HEK293T (cell line): ENCODE data around the gene RSAD2.
"Not testable (repeated sequence)": the region's sequence is repeated elsewhere in the genome, so short reads cannot be mapped to it uniquely, and the experiment has no call there.

ENCODE experiments used
- CTCF ChIA-PET: fragments of 350-600 bp; formaldehyde crosslinking; extraction: SDS; loops from one replicate; lab custom pipeline; 2021; ENCODE audit warnings: antibody characterized with exemption, inconsistent platforms; lab: Yijun Ruan, JAX
- POLR2A ChIA-PET: fragments of 350-600 bp; formaldehyde crosslinking; extraction: SDS; loops from one replicate; lab custom pipeline; 2020; ENCODE audit warnings: antibody characterized with exemption, inconsistent platforms; lab: Yijun Ruan, JAX
- DNase-seq: peaks from one replicate; pipeline ENCODE4 v3.0.0; 2012; ENCODE audit warnings: mixed read lengths; ENCODE audit errors: extremely low spot score
- ARNT ChIP-seq: fragments of 450-650 bp; IDR thresholded peaks from 2 replicates; pipeline ENCODE4 v1.6.1; 2017; ENCODE audit warnings: mild to moderate bottlenecking
- BHLHE40 ChIP-seq: fragments of 450-650 bp; IDR thresholded peaks from 2 replicates; pipeline ENCODE4 v1.6.1; 2016; ENCODE audit warnings: mild to moderate bottlenecking, moderate library complexity, borderline replicate concordance
- CTBP1 ChIP-seq: fragments of 450-650 bp; IDR thresholded peaks from 2 replicates; pipeline ENCODE4 v1.6.1; 2016; ENCODE audit warnings: borderline replicate concordance
- ELF4 ChIP-seq: fragments of 450-650 bp; IDR thresholded peaks from 2 replicates; pipeline ENCODE4 v1.6.1; 2017; ENCODE audit warnings: antibody characterized with exemption
- FOXA1 ChIP-seq: fragments of 450-650 bp; IDR thresholded peaks from 2 replicates; pipeline ENCODE4 v1.6.1; 2016; ENCODE audit warnings: mild to moderate bottlenecking
- FOXK2 ChIP-seq: fragments of 450-650 bp; IDR thresholded peaks from 2 replicates; pipeline ENCODE4 v1.6.1; 2016; ENCODE audit warnings: mild to moderate bottlenecking
- FOXM1 ChIP-seq: fragments of 450-650 bp; IDR thresholded peaks from 2 replicates; pipeline ENCODE4 v1.6.1; 2017; ENCODE audit warnings: mild to moderate bottlenecking, borderline replicate concordance
- HDGF ChIP-seq: fragments of 450-650 bp; IDR thresholded peaks from 2 replicates; pipeline ENCODE4 v1.6.1; 2017; ENCODE audit warnings: antibody characterized with exemption, borderline replicate concordance
- L3MBTL2 ChIP-seq: fragments of 450-650 bp; conservative IDR thresholded peaks from 2 replicates; pipeline ENCODE4 v1.6.1; 2016; ENCODE audit warnings: mild to moderate bottlenecking
- LEF1 ChIP-seq: fragments of 450-650 bp; IDR thresholded peaks from 2 replicates; pipeline ENCODE4 v1.6.1; 2017; ENCODE audit warnings: mild to moderate bottlenecking, borderline replicate concordance
- NFRKB ChIP-seq: fragments of 450-650 bp; IDR thresholded peaks from 2 replicates; pipeline ENCODE4 v1.6.1; 2016; ENCODE audit warnings: mild to moderate bottlenecking, moderate library complexity
- PKNOX1 ChIP-seq: fragments of 450-650 bp; IDR thresholded peaks from 2 replicates; pipeline ENCODE4 v1.6.1; 2016
- SUZ12 ChIP-seq: fragments of 450-650 bp; IDR thresholded peaks from 2 replicates; pipeline ENCODE4 v1.6.1; 2016; ENCODE audit warnings: mild to moderate bottlenecking
- TARDBP ChIP-seq: fragments of 450-650 bp; IDR thresholded peaks from 2 replicates; pipeline ENCODE4 v1.6.1; 2016
- ZNF384 ChIP-seq: fragments of 450-650 bp; IDR thresholded peaks from 2 replicates; pipeline ENCODE4 v1.6.1; 2016

The RSAD2 gene

GRCh38 chr2:6852195-6852594 is 25.4 kb upstream of the RSAD2 start:
- CTCF ChIA-PET = no interaction called here
- no peak for TF ChIP-seq ZNF384
- no peak for TF ChIP-seq FOXM1
- no peak for TF ChIP-seq L3MBTL2
- TF ChIP-seq PKNOX1 = no peak
- no peak for TF ChIP-seq NFRKB
- no peak for TF ChIP-seq BHLHE40
- TF ChIP-seq ELF4 = no peak
- no peak for TF ChIP-seq ARNT
- no peak for TF ChIP-seq SUZ12
- no peak for TF ChIP-seq FOXK2
- no peak for TF ChIP-seq LEF1
- TF ChIP-seq FOXA1 = no peak
- POLR2A ChIA-PET = no interaction called here
- no peak for DNase-seq

DNA sequence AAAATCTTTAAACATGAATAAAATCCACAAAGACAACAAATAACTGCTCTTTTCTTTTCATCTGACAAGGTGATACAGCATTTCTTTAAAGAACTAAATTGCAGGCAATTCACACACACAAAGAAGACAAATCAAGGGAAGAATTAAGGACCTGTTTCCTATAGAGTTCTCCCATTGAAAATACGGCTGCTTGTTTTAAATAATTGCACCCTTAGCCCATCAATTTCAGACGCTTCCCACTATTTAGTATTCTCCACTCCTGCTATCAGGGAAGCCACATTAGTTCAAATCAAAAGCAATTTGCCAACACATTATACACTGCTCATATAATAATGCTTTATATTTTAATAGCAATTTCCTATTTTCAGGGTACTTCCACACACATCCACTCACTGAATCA is 23.2 kb upstream of the RSAD2 start:
- no peak for TF ChIP-seq BHLHE40
- TF ChIP-seq L3MBTL2 = no peak
- no peak for TF ChIP-seq CTBP1
- TF ChIP-seq FOXA1 = no peak
- TF ChIP-seq LEF1 = no peak
- TF ChIP-seq SUZ12 = no peak
- TF ChIP-seq PKNOX1 = no peak
- CTCF ChIA-PET = interaction anchor here (0.7 kb wide), 1 partner anchor 8 kb away, joined by 4 read pairs; no protein-coding TSS in a partner anchor

DNA sequence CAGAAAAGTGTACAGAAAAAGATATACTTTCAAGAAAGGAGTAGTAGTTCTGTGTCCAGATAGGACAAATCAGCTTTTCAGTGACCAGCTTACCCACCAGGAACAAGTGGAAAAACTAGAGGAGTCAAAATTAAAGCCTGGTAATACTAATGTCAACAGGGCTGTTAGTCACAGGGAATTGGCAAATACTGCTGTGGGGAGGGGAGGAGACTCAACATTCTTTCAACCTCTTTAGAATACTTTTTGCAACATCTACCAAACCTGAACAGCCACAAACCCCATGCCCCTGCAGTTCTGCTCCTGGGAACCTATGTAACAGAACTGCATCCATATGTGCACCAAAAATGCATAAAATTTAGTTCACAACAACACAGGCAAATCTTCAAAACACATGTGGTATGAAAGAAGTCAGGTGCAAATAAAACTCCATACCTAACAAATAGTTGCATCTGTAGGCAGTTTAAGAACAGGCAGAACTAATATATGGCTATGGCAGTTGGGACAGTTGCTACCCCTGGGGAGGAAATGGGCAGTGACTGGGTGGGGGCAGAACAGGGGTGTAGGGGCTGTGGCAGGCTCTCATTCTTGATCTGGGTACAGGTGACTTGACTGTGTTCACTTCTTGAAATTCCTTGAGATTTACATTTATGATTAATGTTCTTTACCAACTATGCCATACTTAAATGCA is 21.6 kb upstream of the RSAD2 start:
- DNase-seq = no peak
- POLR2A ChIA-PET = no interaction called here
- CTCF ChIA-PET = interaction anchor here (0.6 kb wide), 1 partner anchor 42 kb away, joined by 8 read pairs; no protein-coding TSS in a partner anchor
- TF ChIP-seq TARDBP (no peak), SUZ12 (no peak), L3MBTL2 (no peak)

More for the DNA sequence above, 23.2 kb upstream of the RSAD2 start:
- DNase-seq = no peak
- POLR2A ChIA-PET = no interaction called here

GRCh38 chr2:6856548-6856920 is 21.0 kb upstream of the RSAD2 start:
- POLR2A ChIA-PET = no interaction called here
- TF ChIP-seq FOXM1 (no peak), BHLHE40 (no peak)
- CTCF ChIA-PET = interaction anchor here (0.6 kb wide), 1 partner anchor 41 kb away, joined by 8 read pairs; no protein-coding TSS in a partner anchor
- no peak for DNase-seq

DNA sequence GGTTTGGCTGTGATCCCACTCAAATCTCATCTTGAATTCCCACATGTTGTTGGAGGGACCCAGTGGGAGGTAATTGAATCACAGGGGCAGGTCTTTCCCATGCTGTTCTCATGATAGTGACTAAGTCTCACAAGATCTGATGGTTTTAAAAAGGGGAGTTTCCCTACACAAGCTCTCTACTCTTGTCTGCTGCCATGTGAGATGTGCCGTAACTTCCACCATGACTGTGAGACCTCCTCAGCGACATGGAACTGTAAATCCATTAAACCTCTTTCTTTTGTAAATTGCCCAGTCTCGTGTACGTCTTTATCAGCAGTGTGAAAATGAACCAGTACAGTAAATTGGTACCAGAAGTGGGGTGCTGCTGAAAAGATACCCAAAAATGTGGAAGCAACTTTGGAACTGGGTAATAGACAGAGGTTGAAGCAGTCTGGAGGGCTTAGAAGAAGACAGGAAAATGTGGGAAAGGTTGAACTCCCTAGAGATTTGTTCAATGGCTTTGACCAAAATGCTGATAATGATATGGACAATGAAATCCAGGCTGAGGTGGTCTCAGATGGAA is 19.0 kb upstream of the RSAD2 start:
- CTCF ChIA-PET, POLR2A ChIA-PET, DNase-seq: not testable (repeated sequence)

DNA sequence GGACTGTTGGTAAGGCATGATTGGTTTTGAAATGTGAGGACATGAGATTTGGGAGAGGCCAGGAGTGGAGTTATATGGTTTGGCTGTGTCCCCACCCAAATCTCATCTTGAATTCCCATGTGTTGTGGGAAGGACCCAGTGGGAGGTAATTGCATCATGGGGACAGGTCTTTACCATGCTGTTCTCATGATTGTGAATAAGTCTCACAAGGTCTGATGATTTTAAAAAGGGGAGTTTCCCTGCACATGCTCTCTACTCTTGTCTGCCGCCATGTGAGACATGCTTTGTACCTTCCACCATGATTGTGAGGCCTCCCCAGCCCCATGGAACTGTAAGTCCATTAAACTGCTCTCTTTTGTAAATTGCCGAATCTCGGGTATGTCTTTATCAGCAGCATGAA is 17.3 kb upstream of the RSAD2 start:
- TF ChIP-seq SUZ12 (no peak), CTBP1 (no peak), TARDBP (no peak), LEF1 (no peak), PKNOX1 (no peak), L3MBTL2 (no peak), BHLHE40 (no peak), ZNF384 (no peak), NFRKB (no peak), FOXK2 (no peak), ELF4 (no peak), FOXA1 (no peak)
- ChIA-PET CTCF (no interaction called here), POLR2A (no interaction called here)
- no peak for DNase-seq

- ChIA-PET POLR2A (no interaction called here), CTCF (no interaction called here)
- DNase-seq = no peak
- TF ChIP-seq HDGF (no peak), TARDBP (no peak), FOXA1 (no peak)
Measured at GRCh38 chr2:6863792-6864191, 13.8 kb upstream of the RSAD2 start.
